ENCODE results near the gene IFRD2.
A peak's percentile ranks its signal among the peaks of the same experiment; 100 is the strongest.
"Not testable (repeated sequence)": the region's sequence is repeated elsewhere in the genome, so short reads cannot be mapped to it uniquely, and the experiment has no call there.

IFRD2 gene

DNA sequence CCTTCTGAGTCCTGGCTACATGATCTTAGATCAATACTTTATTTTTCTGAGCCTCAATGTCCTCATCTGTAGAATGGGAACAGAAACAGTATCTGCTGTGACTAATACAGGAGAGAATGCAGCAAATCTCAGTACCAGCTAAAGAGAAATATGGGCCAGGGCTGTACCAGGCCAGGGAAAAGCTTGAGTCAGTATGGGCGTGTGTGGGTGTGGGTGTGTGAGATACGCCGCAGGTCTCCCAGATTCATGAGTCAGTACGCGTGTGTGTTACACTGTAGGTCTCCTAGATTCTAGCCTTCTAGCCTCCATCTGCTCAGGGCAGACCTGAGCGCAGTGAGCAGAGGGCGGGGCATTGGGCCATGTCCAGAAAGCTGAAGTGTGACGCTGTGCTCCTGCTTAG is 41.0 kb downstream of the IFRD2 start:
- no peak for DNase-seq (ENCODE audit: low read depth, low spot score)

- DNase-seq (ENCODE audit: low read depth, low spot score): no peak
These were observed 41.7 kb downstream of the IFRD2 start for GRCh38 chr3:50250514-50250913.

GRCh38 chr3:50249457-50249856 is 42.8 kb downstream of the IFRD2 start:
- DNase-seq (ENCODE audit: low read depth, low spot score): no peak

DNA sequence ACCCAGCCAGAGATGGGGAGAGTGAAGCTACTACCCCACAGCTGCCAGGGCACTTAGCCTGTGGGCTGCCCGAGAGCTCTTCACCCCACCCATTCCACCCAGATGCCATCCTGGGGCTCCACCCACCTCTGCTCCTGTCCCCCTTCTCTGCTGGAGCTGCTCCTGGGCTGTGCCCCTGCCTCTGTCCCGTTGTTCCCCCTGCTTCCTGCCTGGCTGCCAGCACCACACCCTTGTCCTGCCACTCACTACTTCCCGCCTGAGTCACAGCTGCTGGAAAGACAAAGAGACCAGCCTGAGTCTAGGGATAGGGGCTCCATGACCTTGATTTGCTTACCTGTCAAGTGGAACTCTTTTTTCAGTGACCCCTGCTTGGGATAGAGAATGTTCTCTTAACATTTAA is 43.8 kb downstream of the IFRD2 start:
- DNase-seq (ENCODE audit: low read depth, low spot score): no peak

DNA sequence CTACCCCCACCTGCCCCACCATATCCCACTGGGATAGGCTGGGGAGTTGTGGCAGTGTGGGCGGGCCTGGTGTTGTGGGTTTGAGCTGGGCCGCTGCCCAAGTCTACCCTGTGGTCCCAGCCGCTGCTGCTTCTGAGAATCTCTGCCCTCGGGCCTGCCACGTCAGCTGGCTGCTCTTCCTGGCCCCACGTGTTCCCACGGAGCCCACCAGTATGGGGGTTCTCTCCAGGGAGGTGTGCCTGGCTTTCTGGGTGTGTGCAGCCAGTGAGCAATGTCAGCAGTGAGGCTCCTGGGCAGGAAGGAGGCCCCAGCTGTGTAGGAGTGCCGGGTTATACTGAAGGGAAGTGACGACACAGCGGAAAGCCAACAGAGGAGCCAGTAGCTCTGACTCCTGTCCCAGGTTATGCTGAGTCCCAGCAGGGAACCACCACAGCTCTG is 45.7 kb downstream of the IFRD2 start:
- DNase-seq (ENCODE audit: low read depth, low spot score): no peak

DNA sequence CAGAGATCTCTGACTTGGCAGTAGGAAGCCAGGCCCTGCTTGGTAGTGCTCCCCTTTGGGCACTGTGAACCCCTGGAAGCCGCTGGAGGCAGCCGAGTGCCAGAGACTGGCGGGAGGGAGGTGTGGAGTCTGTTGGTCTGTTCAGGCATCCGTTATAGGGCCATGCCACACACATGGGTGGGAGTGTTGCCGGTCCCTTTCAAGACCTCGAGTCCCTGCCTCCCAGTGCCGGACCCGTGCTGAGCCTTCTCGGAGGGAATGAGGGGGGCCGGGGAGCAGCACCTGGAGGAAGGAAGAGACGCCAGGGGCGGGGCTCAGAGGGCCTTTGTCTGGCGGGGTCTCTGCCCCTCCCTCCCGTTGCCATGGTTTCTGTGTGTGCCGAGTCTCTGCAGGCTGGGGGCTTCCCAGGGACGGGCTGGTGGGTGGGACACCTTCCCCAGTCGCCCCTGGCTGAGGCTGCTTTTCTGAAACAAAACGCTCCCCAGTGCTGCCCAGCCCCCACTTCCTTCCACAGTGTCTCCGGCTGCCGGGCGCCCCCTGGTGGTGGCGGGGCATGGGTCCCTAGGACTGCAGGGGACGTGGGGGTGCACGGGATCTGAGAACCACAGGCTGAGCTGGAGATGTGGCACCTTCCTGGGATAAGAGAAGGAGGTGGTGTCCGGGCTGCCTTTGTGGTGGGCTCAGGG is 46.3 kb downstream of the IFRD2 start:
- DNase-seq (ENCODE audit: low read depth, low spot score): peak; percentile 96

DNA sequence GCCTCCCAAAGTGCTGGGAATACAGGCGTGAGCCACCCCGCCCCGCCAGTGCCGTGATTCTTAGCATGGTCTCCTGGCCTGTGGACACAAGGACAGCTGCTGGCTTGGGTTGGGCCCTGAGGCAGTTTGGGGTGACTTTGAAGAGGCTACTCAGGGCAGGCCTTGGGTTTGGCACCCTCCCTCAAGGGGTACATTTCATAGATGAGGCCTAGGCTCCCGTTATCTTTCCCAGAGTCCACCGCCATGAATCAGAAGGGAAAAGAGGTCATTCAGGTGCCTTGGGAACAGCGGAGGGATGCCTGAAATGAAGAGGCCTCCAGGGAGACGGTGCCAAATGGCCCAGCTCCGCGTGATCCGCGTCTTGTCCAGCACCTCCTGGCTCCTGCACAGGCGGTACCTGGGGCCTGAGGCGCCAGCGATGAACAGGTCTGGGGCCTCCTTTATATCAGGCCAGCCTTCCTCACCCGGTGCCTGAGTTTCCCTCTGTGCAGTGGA is 46.9 kb downstream of the IFRD2 start:
- no peak for DNase-seq (ENCODE audit: low read depth, low spot score)

DNA sequence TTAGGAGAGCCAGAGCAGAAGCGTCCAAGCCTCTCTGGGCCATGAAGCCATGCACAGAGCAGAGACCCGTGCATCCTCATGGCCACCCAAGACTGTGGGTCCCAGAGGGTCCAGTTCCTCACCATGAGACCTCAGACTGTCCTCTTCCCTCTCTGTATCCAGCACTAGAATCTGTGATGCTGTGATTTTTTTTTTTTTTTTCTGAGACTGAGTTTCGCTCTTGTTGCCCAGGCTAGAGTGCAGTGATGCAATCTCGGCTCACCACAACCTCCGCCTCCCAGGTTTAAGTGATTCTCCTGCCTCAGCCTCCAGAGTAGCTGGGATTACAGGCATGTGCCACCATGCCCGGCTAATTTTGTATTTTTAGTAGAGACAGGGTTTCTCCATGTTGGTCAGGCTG is 47.4 kb downstream of the IFRD2 start:
- not testable (repeated sequence) for DNase-seq (ENCODE audit: low read depth, low spot score)

- DNase-seq (ENCODE audit: low read depth, low spot score): no peak
These were observed 48.7 kb downstream of the IFRD2 start for GRCh38 chr3:50243543-50243895.

GRCh38 chr3:50242851-50243542 is 49.2 kb downstream of the IFRD2 start:
- no peak for DNase-seq (ENCODE audit: low read depth, low spot score)

- DNase-seq (ENCODE audit: low read depth, low spot score): no peak
These were observed 49.9 kb downstream of the IFRD2 start for GRCh38 chr3:50242381-50242770.

GRCh38 chr3:50241713-50242380 is 50.4 kb downstream of the IFRD2 start:
- DNase-seq (ENCODE audit: low read depth, low spot score): no peak

GRCh38 chr3:50241163-50241562 is 51.1 kb downstream of the IFRD2 start:
- peak; percentile 95 for DNase-seq (ENCODE audit: low read depth, low spot score)

- peak; percentile 45 for DNase-seq (ENCODE audit: low read depth, low spot score)
These were observed 52.6 kb downstream of the IFRD2 start for GRCh38 chr3:50239649-50240048.

GRCh38 chr3:50238549-50239026 is 53.6 kb downstream of the IFRD2 start:
- DNase-seq (ENCODE audit: low read depth, low spot score): no peak

- peak; percentile 90 for DNase-seq (ENCODE audit: low read depth, low spot score)
These were observed 54.3 kb downstream of the IFRD2 start for GRCh38 chr3:50237754-50238548.
